ENCODE data around the gene SLC10A1. TPM values are rescaled to one million over a fixed set of nuclear protein-coding genes. Genes with fewer than 3 reads are reported as not detected.
A peak's percentile ranks its signal among the peaks of the same experiment; 100 is the strongest.

The SLC10A1 gene
- total and polyA plus RNA-seq, 2 donors (not counting 1 experiment from before 2014, with no cell fraction given), result not detected

DNA sequence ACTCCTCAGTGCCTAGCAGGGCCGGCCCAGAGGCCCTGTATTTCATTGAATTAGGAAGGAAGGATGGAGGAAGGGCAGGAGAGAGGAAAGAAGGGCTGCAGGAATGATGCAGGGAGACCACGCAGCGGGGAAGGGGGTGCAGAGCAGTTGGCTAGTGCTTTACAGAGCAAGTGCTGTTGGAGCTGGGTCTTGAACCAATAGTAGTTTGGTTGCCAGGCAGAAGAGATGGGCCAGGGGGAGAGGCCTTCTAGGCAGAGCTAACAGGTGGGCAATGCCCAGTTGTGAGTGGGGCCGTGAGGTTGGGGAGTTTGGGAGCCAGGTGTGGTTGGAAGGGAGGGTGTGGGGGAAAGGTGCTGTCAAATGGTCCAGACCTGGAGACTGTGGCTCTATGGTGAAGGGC is 69.2 kb downstream of the SLC10A1 start:
- peak overlapping the region; percentile 26 for H3K4me3 Mint-ChIP-seq
- WGBS (ENCODE audit: insufficient coverage), result 87% methylated on average over 4 of the region's 4 CpGs
- H3K4me3 ChIP-seq (ENCODE audit: control extremely low read depth in 1 of 5, extremely low read depth in 1 of 5, insufficient read depth in 1 of 5, low read depth in 2 of 5, low read length in 4 of 5), result no peak overlapping the region
- no peaks in the 10 kb centered on the region for H3K36me3 ChIP-seq (replicated peaks in 1 of 2; ENCODE audit: control extremely low read depth in 1 of 2, control insufficient read depth in 1 of 2, extremely low read depth in 1 of 2, insufficient read depth in 2 of 2, low read length in 1 of 2)
- H3K79me2 ChIP-seq (ENCODE audit: control insufficient read depth, insufficient read depth, low read length), result no peaks in the 10 kb centered on the region
- no peaks in the 10 kb centered on the region for H3K9me3 Mint-ChIP-seq (ENCODE audit: insufficient read depth)
- H3K27me3 ChIP-seq (replicated peaks in 1 of 4; ENCODE audit: control extremely low read depth in 1 of 4, control insufficient read depth in 3 of 4, insufficient read depth in 4 of 4, low read length in 3 of 4), result no peaks in the 10 kb centered on the region
- H4K20me1 ChIP-seq (ENCODE audit: control insufficient read depth, insufficient read depth, low read length, poor library complexity, severe bottlenecking), result no peaks in the 10 kb centered on the region
- CTCF ChIA-PET, result interaction anchor here (0.8 to 4.7 kb wide), 11 partner anchors 17 to 153 kb away, joined by 3 to 112 read pairs (median 8); partner anchors contain the start of gene CCDC177
- H3K27me3 Mint-ChIP-seq, result peaks cover 4% of the 10 kb centered on the region
- no peak for ATAC-seq (ENCODE audit: low read depth)
- POLR2A ChIA-PET, result no interaction called here
- no peaks in the 10 kb centered on the region for H3K9me3 ChIP-seq (ENCODE audit: control extremely low read depth in 1 of 3, control insufficient read depth in 2 of 3, insufficient read depth in 1 of 3, low read length in 2 of 3)
- no peak for TF ChIP-seq EZH2 (IDR thresholded peaks at IDR 0.05; ENCODE audit: borderline replicate concordance, insufficient read depth, low read depth, low read length, poor library complexity, severe bottlenecking)
- TF ChIP-seq, protein P1, sequence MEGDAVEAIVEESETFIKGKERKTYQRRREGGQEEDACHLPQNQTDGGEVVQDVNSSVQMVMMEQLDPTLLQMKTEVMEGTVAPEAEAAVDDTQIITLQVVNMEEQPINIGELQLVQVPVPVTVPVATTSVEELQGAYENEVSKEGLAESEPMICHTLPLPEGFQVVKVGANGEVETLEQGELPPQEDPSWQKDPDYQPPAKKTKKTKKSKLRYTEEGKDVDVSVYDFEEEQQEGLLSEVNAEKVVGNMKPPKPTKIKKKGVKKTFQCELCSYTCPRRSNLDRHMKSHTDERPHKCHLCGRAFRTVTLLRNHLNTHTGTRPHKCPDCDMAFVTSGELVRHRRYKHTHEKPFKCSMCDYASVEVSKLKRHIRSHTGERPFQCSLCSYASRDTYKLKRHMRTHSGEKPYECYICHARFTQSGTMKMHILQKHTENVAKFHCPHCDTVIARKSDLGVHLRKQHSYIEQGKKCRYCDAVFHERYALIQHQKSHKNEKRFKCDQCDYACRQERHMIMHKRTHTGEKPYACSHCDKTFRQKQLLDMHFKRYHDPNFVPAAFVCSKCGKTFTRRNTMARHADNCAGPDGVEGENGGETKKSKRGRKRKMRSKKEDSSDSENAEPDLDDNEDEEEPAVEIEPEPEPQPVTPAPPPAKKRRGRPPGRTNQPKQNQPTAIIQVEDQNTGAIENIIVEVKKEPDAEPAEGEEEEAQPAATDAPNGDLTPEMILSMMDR (IDR thresholded peaks at IDR 0.05), result no peak
- H2AFZ ChIP-seq (ENCODE audit: insufficient read depth, low read depth, low read length, poor library complexity, severe bottlenecking), result peak overlapping the region; percentile 89
- H3K9ac ChIP-seq (ENCODE audit: low read length), result no peak overlapping the region
- peaks cover 4 to 12% of the 10 kb centered on the region in 2 donors for H3K4me1 ChIP-seq (ENCODE audit: control insufficient read depth in 2 of 2, insufficient read depth in 2 of 2, low read length in 2 of 2)
- DNase-seq, result no peak
- intact Hi-C loops (cut with micrococcal nuclease), result loop anchor here (1.0 to 10.0 kb wide), 4 partner anchors 19 to 483 kb away; no protein-coding TSS in a partner anchor
- H3K27ac ChIP-seq (ENCODE audit: low read length in 2 of 2), result no peak overlapping the region
- H3K27ac Mint-ChIP-seq, result no peak overlapping the region
- H3K4me1 Mint-ChIP-seq, result peaks cover 12% of the 10 kb centered on the region
- no peak overlapping the region for H3K4me2 ChIP-seq (replicated peaks; ENCODE audit: low read depth, low read length, poor library complexity, severe bottlenecking)

DNA sequence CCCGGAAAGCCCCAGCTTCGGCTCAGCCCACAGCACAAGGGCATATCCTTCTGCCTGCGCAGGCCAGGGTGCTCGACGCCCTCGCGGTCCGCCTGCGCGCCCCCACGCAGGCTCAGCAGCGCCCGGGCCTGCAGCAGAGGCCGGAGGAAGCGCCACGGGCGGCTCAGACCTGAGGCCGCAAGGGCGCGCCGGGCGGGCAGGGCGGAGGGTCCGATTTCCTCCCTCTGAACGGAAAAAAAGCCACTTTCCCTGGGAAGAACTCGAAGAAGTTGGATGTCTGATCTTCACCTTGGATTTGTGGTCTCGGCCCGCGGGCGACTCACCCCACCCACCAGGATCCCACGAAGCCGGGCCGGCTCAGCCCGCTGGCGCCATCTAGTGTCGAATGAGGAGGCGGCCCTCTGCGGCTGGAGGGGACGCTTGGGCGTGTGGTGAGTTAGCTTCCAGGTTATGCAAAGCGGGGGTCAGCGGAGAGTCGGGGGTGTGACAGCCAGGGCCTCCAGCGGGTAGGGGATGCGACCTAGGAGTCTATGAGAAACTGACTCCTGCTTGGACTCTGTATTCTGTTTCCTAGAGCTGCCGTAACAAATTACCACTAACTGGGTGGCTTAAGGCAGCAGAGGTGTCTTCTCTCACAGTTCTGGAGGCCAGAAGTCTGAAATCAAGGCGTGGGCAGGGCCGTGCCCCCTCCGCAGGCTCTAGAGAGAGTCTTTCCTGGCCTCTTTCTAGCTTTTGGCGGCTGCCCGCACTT is 70.1 kb downstream of the SLC10A1 start:
- H3K27ac Mint-ChIP-seq, result peak overlapping the region; percentile 37
- Histone ChIP-seq H3K27ac (ENCODE audit: low read length in 2 of 2) (peak overlapping the region in 1 of 2 donors; percentile 48), H3K36me3 (replicated peaks in 1 of 2; ENCODE audit: control extremely low read depth in 1 of 2, control insufficient read depth in 1 of 2, extremely low read depth in 1 of 2, insufficient read depth in 2 of 2, low read length in 1 of 2) (no peaks in the 10 kb centered on the region), H3K4me3 (ENCODE audit: control extremely low read depth in 1 of 5, extremely low read depth in 1 of 5, insufficient read depth in 1 of 5, low read depth in 2 of 5, low read length in 4 of 5) (peak overlapping the region in 4 of 5 experiments; percentile 26 to 77 (median 58)), H3K4me1 (ENCODE audit: control insufficient read depth in 2 of 2, insufficient read depth in 2 of 2, low read length in 2 of 2) (peaks cover 4 to 12% of the 10 kb centered on the region in 2 donors), H4K20me1 (ENCODE audit: control insufficient read depth, insufficient read depth, low read length, poor library complexity, severe bottlenecking) (no peaks in the 10 kb centered on the region), H3K9me3 (ENCODE audit: control extremely low read depth in 1 of 3, control insufficient read depth in 2 of 3, insufficient read depth in 1 of 3, low read length in 2 of 3) (no peaks in the 10 kb centered on the region), H3K9ac (ENCODE audit: low read length) (peak overlapping the region; percentile 69), H2AFZ (ENCODE audit: insufficient read depth, low read depth, low read length, poor library complexity, severe bottlenecking) (peak overlapping the region; percentile 89), H3K79me2 (ENCODE audit: control insufficient read depth, insufficient read depth, low read length) (no peaks in the 10 kb centered on the region), H3K27me3 (replicated peaks in 1 of 4; ENCODE audit: control extremely low read depth in 1 of 4, control insufficient read depth in 3 of 4, insufficient read depth in 4 of 4, low read length in 3 of 4) (no peaks in the 10 kb centered on the region), H3K4me2 (replicated peaks; ENCODE audit: low read depth, low read length, poor library complexity, severe bottlenecking) (peak overlapping the region; percentile 96)
- DNase-seq (peak; percentile 89), ATAC-seq (ENCODE audit: low read depth) (peak; percentile 93)
- intact Hi-C loops (cut with micrococcal nuclease), result loop anchor here (1.0 to 10.0 kb wide), 5 partner anchors 18 to 482 kb away; no protein-coding TSS in a partner anchor
- ChIA-PET POLR2A (interaction anchor here (0.5 kb wide), 1 partner anchor 44 kb away, joined by 17 read pairs; no protein-coding TSS in a partner anchor), CTCF (interaction anchor here (0.5 to 4.7 kb wide), 30 partner anchors 9 to 152 kb away, joined by 3 to 112 read pairs (median 4); partner anchors contain the start of genes CCDC177 and SUSD6)
- H3K4me3 Mint-ChIP-seq, result peak overlapping the region; percentile 83
- H3K27me3 Mint-ChIP-seq, result peaks cover 3% of the 10 kb centered on the region
- peaks cover 12% of the 10 kb centered on the region for H3K4me1 Mint-ChIP-seq
- H3K9me3 Mint-ChIP-seq (ENCODE audit: insufficient read depth), result no peaks in the 10 kb centered on the region
- no peak for TF ChIP-seq EZH2 (IDR thresholded peaks at IDR 0.05; ENCODE audit: borderline replicate concordance, insufficient read depth, low read depth, low read length, poor library complexity, severe bottlenecking)
- TF ChIP-seq, protein P1 (IDR thresholded peaks at IDR 0.05), result peak; percentile 99
- WGBS (ENCODE audit: insufficient coverage), result 7% methylated on average over 43 of the region's 51 CpGs
